Activated CD4-positive, alpha-beta T cell treated with anti-CD3 and anti-CD28 coated beads for 36 hours (primary cell): ENCODE measurements around the gene WFDC2. TPM values are rescaled to one million over a fixed set of nuclear protein-coding genes. Genes with fewer than 3 reads are reported as not detected.

Experiments
- ATAC-seq: fragments of 200-7000 bp; cut with Tn5 transposase; one replicate; pipeline ENCODE4 v1.10.0; 2021; ENCODE audit warnings: mild to moderate bottlenecking, moderate library complexity
- CTCF ChIA-PET: fragments of 350-600 bp; sonication (Branson Sonifier 250); formaldehyde crosslinking; loops from one replicate; lab custom pipeline; 2021; ENCODE audit warnings: antibody characterized with exemption; lab: Charles Lee
- POLR2A ChIA-PET: fragments of 350-600 bp; sonication (Branson Sonifier 250); formaldehyde crosslinking; loops from one replicate; lab custom pipeline; 2021; ENCODE audit warnings: antibody characterized with exemption, inconsistent platforms; lab: Charles Lee
- DNase-seq: peaks from one replicate; pipeline ENCODE4 v3.0.0-alpha.2; 2020
- H3K27ac Mint-ChIP-seq: one replicate; pipeline ENCODE4 v1.8.0; 2021; ENCODE audit warnings: mixed read lengths
- H3K27me3 Mint-ChIP-seq: one replicate; pipeline ENCODE4 v1.8.0; 2021; ENCODE audit warnings: mixed read lengths
- H3K36me3 Mint-ChIP-seq: one replicate; pipeline ENCODE4 v1.8.0; 2021; ENCODE audit warnings: low read depth, mixed read lengths
- H3K4me1 Mint-ChIP-seq: one replicate; pipeline ENCODE4 v1.8.0; 2021; ENCODE audit warnings: mixed read lengths
- H3K4me3 Mint-ChIP-seq: one replicate; pipeline ENCODE4 v1.8.0; 2021; ENCODE audit warnings: mild to moderate bottlenecking, moderate library complexity, mixed read lengths
- H3K9me3 Mint-ChIP-seq: one replicate; pipeline ENCODE4 v1.8.0; 2021; ENCODE audit warnings: low read depth, mixed read lengths
- intact Hi-C, 2 experiments: fragments of 100-400 bp; cut with DNase I in 1 of 2; cut with micrococcal nuclease in 1 of 2; formaldehyde crosslinking; loops; one replicate each; pipeline versions ENCODE4 v1.14.2 to v1.15.1; 2022 to 2024; cut with DNase I, micrococcal nuclease
- total RNA-seq, 2 experiments: library from RNA; stranded (reverse); gene quantifications; one replicate each; pipeline ENCODE4 v1.2.3, GENCODE V29; 2021

The WFDC2 gene
- total RNA-seq, 2 experiments from 2014 or later, result 0.56 to 0.66 TPM

- no peak overlapping the region for H3K27ac Mint-ChIP-seq
- ATAC-seq (peak; percentile 99), DNase-seq (peak; percentile 91)
- peaks cover 17% of the 10 kb centered on the region for H3K4me1 Mint-ChIP-seq
- H3K27me3 Mint-ChIP-seq, result no peaks in the 10 kb centered on the region
- intact Hi-C loops, result loop anchor here (1.0 kb wide), 4 partner anchors 63 to 118 kb away; partner anchors contain the start of gene SYS1 (in 2 of the 2)
- H3K9me3 Mint-ChIP-seq, result no peaks in the 10 kb centered on the region
- peak overlapping the region; percentile 69 for H3K4me3 Mint-ChIP-seq
- H3K36me3 Mint-ChIP-seq, result peaks cover 9% of the 10 kb centered on the region
- POLR2A ChIA-PET, result interaction anchor here (0.6 to 2.1 kb wide), 4 partner anchors 63 to 529 kb away, joined by 5 to 10 read pairs (median 8); partner anchors contain the start of gene SYS1
- CTCF ChIA-PET, result interaction anchor here (0.6 to 5.9 kb wide), 42 partner anchors 9 to 1125 kb away, joined by 3 to 189 read pairs (median 5); partner anchors contain the start of genes PIGT, SDC4, SYS1 and TP53TG5
Measured at GRCh38 chr20:45436732-45437485, 32.6 kb upstream of the WFDC2 start.

DNA sequence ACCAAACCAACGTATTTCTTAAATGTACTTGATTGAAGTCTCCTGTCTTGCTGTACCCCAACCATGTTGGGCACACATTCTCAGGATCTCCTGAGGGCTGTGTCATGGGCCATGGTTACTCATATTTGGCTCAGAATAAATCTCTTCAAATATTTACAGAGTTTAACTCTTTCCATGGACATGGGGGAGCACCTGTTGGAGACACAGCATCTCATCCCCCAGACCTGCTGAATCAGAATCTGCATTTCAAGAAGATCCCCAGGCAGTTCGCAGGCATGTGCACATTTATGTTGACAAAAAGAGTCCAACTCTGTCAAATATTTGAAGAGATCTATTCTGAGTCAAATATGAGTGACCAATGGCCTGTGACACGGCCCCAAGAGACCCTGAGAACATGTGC lies 29.1 kb upstream of the WFDC2 start:
- no peaks in the 10 kb centered on the region for H3K36me3 Mint-ChIP-seq
- no peak overlapping the region for H3K27ac Mint-ChIP-seq
- intact Hi-C loops, result no loop called here
- no peaks in the 10 kb centered on the region for H3K9me3 Mint-ChIP-seq
- H3K4me3 Mint-ChIP-seq, result no peak overlapping the region
- H3K4me1 Mint-ChIP-seq, result peaks cover 23% of the 10 kb centered on the region
- no peak for DNase-seq
- POLR2A ChIA-PET, result no interaction called here
- CTCF ChIA-PET, result interaction anchor here (1.2 to 5.9 kb wide), 6 partner anchors 10 to 122 kb away, joined by 3 to 189 read pairs (median 8); partner anchors contain the start of gene SYS1
- peaks cover 6% of the 10 kb centered on the region for H3K27me3 Mint-ChIP-seq
- ATAC-seq, result no peak

GRCh38 chr20:45440891-45441685 lies 28.5 kb upstream of the WFDC2 start:
- no peak for DNase-seq
- Mint-ChIP-seq H3K4me3 (no peak overlapping the region), H3K27me3 (peaks cover 8% of the 10 kb centered on the region), H3K9me3 (no peaks in the 10 kb centered on the region), H3K4me1 (peaks cover 24% of the 10 kb centered on the region), H3K36me3 (no peaks in the 10 kb centered on the region), H3K27ac (no peak overlapping the region)
- intact Hi-C loops, result no loop called here
- ATAC-seq, result no peak
- ChIA-PET POLR2A (no interaction called here), CTCF (interaction anchor here (1.0 to 2.4 kb wide), 3 partner anchors 9 to 118 kb away, joined by 3 to 14 read pairs (median 12); partner anchors contain the start of gene SYS1)

- POLR2A ChIA-PET, result no interaction called here
- H3K27me3 Mint-ChIP-seq, result peaks cover 8% of the 10 kb centered on the region
- DNase-seq (no peak), ATAC-seq (no peak)
- H3K9me3 Mint-ChIP-seq, result no peaks in the 10 kb centered on the region
- H3K36me3 Mint-ChIP-seq, result no peaks in the 10 kb centered on the region
- intact Hi-C loops, result no loop called here
- H3K4me1 Mint-ChIP-seq, result peaks cover 21% of the 10 kb centered on the region
- H3K27ac Mint-ChIP-seq, result no peak overlapping the region
- CTCF ChIA-PET, result interaction anchor here (1.0 kb wide), 1 partner anchor 119 kb away, joined by 3 read pairs; no protein-coding TSS in a partner anchor
- no peak overlapping the region for H3K4me3 Mint-ChIP-seq
Measured at GRCh38 chr20:45441746-45442145, 27.8 kb upstream of the WFDC2 start.

DNA sequence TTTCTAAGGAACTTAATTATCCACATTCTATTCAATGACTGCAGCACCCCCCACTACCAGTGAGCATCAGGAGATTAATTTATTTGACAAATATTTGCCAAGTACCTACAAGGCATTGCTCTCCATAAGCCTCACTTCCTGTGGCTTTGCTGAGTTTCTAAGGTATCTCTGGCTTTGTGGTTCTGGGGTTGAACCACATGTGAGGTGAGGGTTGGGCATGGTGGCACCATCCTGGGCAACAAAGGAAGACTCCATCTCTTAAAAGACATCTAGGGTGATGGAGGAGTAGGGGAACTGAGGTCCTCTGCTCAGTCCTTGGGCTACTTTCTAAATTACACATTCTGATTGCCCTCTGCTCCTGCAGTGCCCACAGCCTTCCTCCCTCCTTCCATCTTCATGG lies 25.5 kb upstream of the WFDC2 start:
- intact Hi-C loops, result no loop called here
- Mint-ChIP-seq H3K27me3 (peaks cover 8% of the 10 kb centered on the region), H3K4me1 (peaks cover 16% of the 10 kb centered on the region), H3K9me3 (no peaks in the 10 kb centered on the region), H3K27ac (no peak overlapping the region), H3K4me3 (no peak overlapping the region), H3K36me3 (no peaks in the 10 kb centered on the region)
- ATAC-seq (peak; percentile 26), DNase-seq (peak; percentile 35)
- ChIA-PET CTCF (interaction anchor here (0.6 to 3.9 kb wide), 11 partner anchors 8 to 703 kb away, joined by 3 to 29 read pairs (median 6); partner anchors contain the start of gene SYS1), POLR2A (no interaction called here)

- Mint-ChIP-seq H3K9me3 (no peaks in the 10 kb centered on the region), H3K27me3 (peaks cover 8% of the 10 kb centered on the region), H3K4me1 (peaks cover 16% of the 10 kb centered on the region), H3K27ac (no peak overlapping the region), H3K4me3 (no peak overlapping the region), H3K36me3 (no peaks in the 10 kb centered on the region)
- ChIA-PET POLR2A (no interaction called here), CTCF (interaction anchor here (0.7 to 3.9 kb wide), 16 partner anchors 9 to 325 kb away, joined by 3 to 29 read pairs (median 4); partner anchors contain the start of genes PIGT and SYS1)
- DNase-seq (peak; percentile 61), ATAC-seq (peak; percentile 76)
- intact Hi-C loops, result no loop called here
Measured at GRCh38 chr20:45445805-45446562, 23.6 kb upstream of the WFDC2 start.

DNA sequence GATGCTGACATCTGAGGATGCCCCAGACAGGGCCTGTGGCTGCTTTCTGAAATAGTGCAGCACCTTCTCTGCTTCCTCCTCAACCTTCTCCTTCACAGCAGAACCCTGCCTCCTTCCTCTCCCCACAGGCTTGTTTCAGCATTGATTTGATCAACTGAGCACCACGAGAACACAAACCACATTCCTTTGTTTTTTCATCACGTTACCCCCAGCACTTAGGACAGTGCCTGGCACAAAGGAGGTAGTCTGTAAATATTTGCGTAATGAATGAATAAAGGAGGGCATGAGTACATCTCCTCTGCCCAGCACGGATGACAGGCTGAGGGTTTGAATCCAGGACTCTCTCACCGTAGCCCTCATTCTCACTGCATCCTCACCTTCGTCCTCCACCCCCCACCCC lies 21.3 kb upstream of the WFDC2 start:
- Mint-ChIP-seq H3K4me3 (no peak overlapping the region), H3K36me3 (no peaks in the 10 kb centered on the region), H3K9me3 (no peaks in the 10 kb centered on the region), H3K4me1 (peaks cover 16% of the 10 kb centered on the region), H3K27me3 (peaks cover 8% of the 10 kb centered on the region), H3K27ac (no peak overlapping the region)
- POLR2A ChIA-PET, result no interaction called here
- no peak for DNase-seq
- no peak for ATAC-seq
- intact Hi-C loops, result no loop called here
- CTCF ChIA-PET, result interaction anchor here (2.7 kb wide), 1 partner anchor 136 kb away, joined by 19 read pairs; no protein-coding TSS in a partner anchor

- Mint-ChIP-seq H3K27ac (no peak overlapping the region), H3K36me3 (no peaks in the 10 kb centered on the region), H3K4me1 (peaks cover 6% of the 10 kb centered on the region), H3K4me3 (no peak overlapping the region), H3K27me3 (peaks cover 8% of the 10 kb centered on the region), H3K9me3 (no peaks in the 10 kb centered on the region)
- CTCF ChIA-PET, result interaction anchor here (0.6 to 4.8 kb wide), 24 partner anchors 10 to 350 kb away, joined by 3 to 48 read pairs (median 4); partner anchors contain the start of gene SYS1
- POLR2A ChIA-PET, result no interaction called here
- intact Hi-C loops, result no loop called here
- ATAC-seq (no peak), DNase-seq (no peak)
Measured at GRCh38 chr20:45449528-45449927, 20.0 kb upstream of the WFDC2 start.

GRCh38 chr20:45450097-45450818 lies 19.3 kb upstream of the WFDC2 start:
- intact Hi-C loops, result loop anchor here (1.0 to 5.0 kb wide), 3 partner anchors 76 to 131 kb away; partner anchors contain the start of gene SYS1 (in 1 of the 2)
- H3K4me1 Mint-ChIP-seq, result peaks cover 2% of the 10 kb centered on the region
- ATAC-seq (peak; percentile 53), DNase-seq (peak; percentile 24)
- CTCF ChIA-PET, result interaction anchor here (0.6 to 4.8 kb wide), 24 partner anchors 9 to 349 kb away, joined by 3 to 48 read pairs (median 4); partner anchors contain the start of gene SYS1
- POLR2A ChIA-PET, result interaction anchor here (0.5 kb wide), 1 partner anchor 408 kb away, joined by 9 read pairs; no protein-coding TSS in a partner anchor
- H3K27me3 Mint-ChIP-seq, result peaks cover 4% of the 10 kb centered on the region
- no peak overlapping the region for H3K4me3 Mint-ChIP-seq
- H3K27ac Mint-ChIP-seq, result no peak overlapping the region
- no peaks in the 10 kb centered on the region for H3K36me3 Mint-ChIP-seq
- H3K9me3 Mint-ChIP-seq, result no peaks in the 10 kb centered on the region

GRCh38 chr20:45452238-45452637 lies 17.3 kb upstream of the WFDC2 start:
- Mint-ChIP-seq H3K4me3 (no peak overlapping the region), H3K36me3 (no peaks in the 10 kb centered on the region), H3K27me3 (no peaks in the 10 kb centered on the region), H3K4me1 (no peaks in the 10 kb centered on the region), H3K27ac (no peak overlapping the region), H3K9me3 (no peaks in the 10 kb centered on the region)
- no peak for ATAC-seq
- intact Hi-C loops, result loop anchor here in 1 of 2 experiments (5.0 kb wide), 1 partner anchor 90 kb away; the partner anchor contains the start of gene SYS1
- no peak for DNase-seq
- CTCF ChIA-PET, result interaction anchor here (0.6 to 4.8 kb wide), 14 partner anchors 9 to 331 kb away, joined by 3 to 48 read pairs (median 4); partner anchors contain the start of gene MATN4
- POLR2A ChIA-PET, result no interaction called here
